H1 (cell line): ENCODE measurements around the gene PLK3. TPM values are rescaled to one million over a fixed set of nuclear protein-coding genes. Genes with fewer than 3 reads are reported as not detected.

Source experiments
- RFX5 ChIP-seq: IDR thresholded peaks from 2 replicates; pipeline ENCODE4 v1.6.1; 2011; ENCODE audit warnings: low read depth, low read length, improper control_type of control experiment, borderline replicate concordance
- SP2 ChIP-seq: IDR thresholded peaks from 2 replicates; pipeline ENCODE4 v1.6.1; 2012; ENCODE audit warnings: mild to moderate bottlenecking, low read length, inconsistent platforms
- polyA plus RNA-seq, 7 experiments: library from polyadenylated mRNA; depleted of rRNA in 3 of 7; stranded (reverse) in 5 of 7; unstranded in 2 of 7; fragments of >200 nt in 5 of 7; fragments of 200-250 nt in 2 of 7; gene quantifications; 1 replicate in 5 of 7; 2 replicates in 1 of 7; 4 replicates in 1 of 7; pipeline versions ENCODE4 v1.2.1 to v1.2.3, GENCODE V29; 2011 to 2013; ENCODE audit warnings: missing spikeins in 2 of 7, mixed read lengths in 2 of 7
- total RNA-seq: library from RNA; stranded (reverse); fragmentation: NEBNext Ultra II Directional; extraction: Animal tissue kit (Norgen Biotek cat#: 25700); gene quantifications from 2 replicates; pipeline ENCODE4 v1.2.1, GENCODE V29; 2021

The PLK3 gene
- total and polyA plus RNA-seq, 2 of the 8 experiments (the other 6 are each of a cell fraction or from before 2014, with no cell fraction given), result 7.9 to 12.3 TPM

GRCh38 chr1:44826375-44827196 lies 26.4 kb downstream of the PLK3 start (continued):
- TF ChIP-seq RFX5, result no peak
- TF ChIP-seq SP2, result no peak
- TF ChIP-seq, all 59 proteins: peak for 0
